Measurements from ENCODE around the gene LRRC8C.

- TF ChIP-seq POLR2AphosphoS5 (IDR thresholded peaks at IDR 0.05; ENCODE audit: low read depth) (no peak), CTCF (conservative IDR thresholded peaks at IDR 0.05; ENCODE audit: low read depth in 2 of 2) (no peak), ZNF114 (CRISPR knock-in tag; IDR thresholded peaks at IDR 0.05) (no peak), EZH2 (IDR thresholded peaks at IDR 0.05; ENCODE audit: low read depth, unreplicated experiment) (no peak), CREB1 (CRISPR knock-in tag; IDR thresholded peaks at IDR 0.05; ENCODE audit: low read depth) (no peak), NANOG (IDR thresholded peaks at IDR 0.05; ENCODE audit: borderline replicate concordance) (no peak), REST (IDR thresholded peaks at IDR 0.05; ENCODE audit: unreplicated experiment) (no peak), ETS1 (IDR thresholded peaks at IDR 0.05) (no peak), EZH2phosphoT487 (IDR thresholded peaks at IDR 0.05; ENCODE audit: unreplicated experiment) (no peak)
Observed at GRCh38 chr1:89727517-89728312, 94.8 kb downstream of the LRRC8C start.

Data from GM23338 (cell line).